HG02588 (cell line): ENCODE data around the gene FASN.

Experiments used
- ATAC-seq: cut with Tn5 transposase; IDR thresholded peaks from one replicate; pipeline ENCODE4 v1.9.1; 2021; ENCODE audit warnings: mild to moderate bottlenecking, moderate library complexity; ENCODE audit not compliant: unreplicated experiment

The FASN gene

GRCh38 chr17:82030470-82031302 lies 67.3 kb downstream of the FASN start:
- peak; percentile 48 for ATAC-seq

GRCh38 chr17:82029990-82030469 lies 68.0 kb downstream of the FASN start:
- no peak for ATAC-seq

GRCh38 chr17:82029391-82029790 lies 68.6 kb downstream of the FASN start:
- no peak for ATAC-seq

GRCh38 chr17:82028966-82029365 lies 69.1 kb downstream of the FASN start:
- ATAC-seq = no peak
